Memory B cell (primary cell): ENCODE measurements around the gene BICD1.
"Not testable (repeated sequence)": the region's sequence is repeated elsewhere in the genome, so short reads cannot be mapped to it uniquely, and the experiment has no call there.

Experiments
- ATAC-seq: fragments of 150-1000 bp; cut with Tn5 transposase; 2 replicates; pipeline ENCODE4 v1.10.0; 2021; ENCODE audit warnings: low read depth, mild to moderate bottlenecking, moderate library complexity
- DNase-seq, 2 donors: peaks; one replicate each; pipeline ENCODE4 v3.0.0; 2022; ENCODE audit warnings: low spot score in 2 of 2
- H3K27ac Mint-ChIP-seq: one replicate; pipeline ENCODE4 v1.8.0; 2022; ENCODE audit warnings: mild to moderate bottlenecking, moderate library complexity, mixed read lengths
- H3K27me3 Mint-ChIP-seq: one replicate; pipeline ENCODE4 v1.8.0; 2022; ENCODE audit warnings: mixed read lengths
- H3K36me3 Mint-ChIP-seq: one replicate; pipeline ENCODE4 v1.8.0; 2022; ENCODE audit warnings: mild to moderate bottlenecking, mixed read lengths
- H3K4me1 Mint-ChIP-seq: one replicate; pipeline ENCODE4 v1.8.0; 2022; ENCODE audit warnings: mixed read lengths
- H3K4me3 Mint-ChIP-seq: one replicate; pipeline ENCODE4 v1.8.0; 2022; ENCODE audit warnings: mild to moderate bottlenecking, moderate library complexity, mixed read lengths
- H3K9me3 Mint-ChIP-seq: one replicate; pipeline ENCODE4 v1.8.0; 2022; ENCODE audit warnings: mixed read lengths

Gene BICD1

GRCh38 chr12:32087306-32087705 lies 19.3 kb upstream of the BICD1 start:
- H3K4me3 Mint-ChIP-seq, result no peak overlapping the region
- ATAC-seq (no peak), DNase-seq (no peak)
- no peak overlapping the region for H3K27ac Mint-ChIP-seq
- no peaks in the 10 kb centered on the region for H3K9me3 Mint-ChIP-seq
- no peaks in the 10 kb centered on the region for H3K27me3 Mint-ChIP-seq
- no peaks in the 10 kb centered on the region for H3K4me1 Mint-ChIP-seq
- no peaks in the 10 kb centered on the region for H3K36me3 Mint-ChIP-seq

- no peak overlapping the region for H3K27ac Mint-ChIP-seq
- DNase-seq (no peak), ATAC-seq (no peak)
- H3K9me3 Mint-ChIP-seq, result no peaks in the 10 kb centered on the region
- H3K36me3 Mint-ChIP-seq, result no peaks in the 10 kb centered on the region
- no peak overlapping the region for H3K4me3 Mint-ChIP-seq
- no peaks in the 10 kb centered on the region for H3K27me3 Mint-ChIP-seq
- no peaks in the 10 kb centered on the region for H3K4me1 Mint-ChIP-seq
These were observed 17.5 kb upstream of the BICD1 start for GRCh38 chr12:32089156-32089555.

GRCh38 chr12:32089586-32089985 lies 17.1 kb upstream of the BICD1 start:
- DNase-seq (no peak), ATAC-seq (no peak)
- H3K4me3 Mint-ChIP-seq, result no peak overlapping the region

GRCh38 chr12:32091696-32092095 lies 15.0 kb upstream of the BICD1 start:
- H3K9me3 Mint-ChIP-seq, result no peaks in the 10 kb centered on the region
- H3K27ac Mint-ChIP-seq, result no peak overlapping the region
- no peak for DNase-seq
- no peaks in the 10 kb centered on the region for H3K27me3 Mint-ChIP-seq
- H3K36me3 Mint-ChIP-seq, result no peaks in the 10 kb centered on the region
- no peak overlapping the region for H3K4me3 Mint-ChIP-seq
- no peaks in the 10 kb centered on the region for H3K4me1 Mint-ChIP-seq
- ATAC-seq, result no peak

More at GRCh38 chr12:32089586-32089985, 17.1 kb upstream of the BICD1 start:
- H3K27me3 Mint-ChIP-seq, result no peaks in the 10 kb centered on the region
- H3K9me3 Mint-ChIP-seq, result no peaks in the 10 kb centered on the region
- no peaks in the 10 kb centered on the region for H3K36me3 Mint-ChIP-seq
- H3K4me1 Mint-ChIP-seq, result no peaks in the 10 kb centered on the region
- H3K27ac Mint-ChIP-seq, result no peak overlapping the region

GRCh38 chr12:32098112-32098511 lies 8.5 kb upstream of the BICD1 start:
- ATAC-seq (no peak), DNase-seq (no peak)
- H3K4me1 Mint-ChIP-seq, result no peaks in the 10 kb centered on the region
- no peaks in the 10 kb centered on the region for H3K36me3 Mint-ChIP-seq
- no peaks in the 10 kb centered on the region for H3K27me3 Mint-ChIP-seq
- no peak overlapping the region for H3K4me3 Mint-ChIP-seq
- H3K9me3 Mint-ChIP-seq, result no peaks in the 10 kb centered on the region
- no peak overlapping the region for H3K27ac Mint-ChIP-seq

- not testable (repeated sequence) for DNase-seq, ATAC-seq, H3K27ac Mint-ChIP-seq, H3K9me3 Mint-ChIP-seq, H3K27me3 Mint-ChIP-seq, H3K36me3 Mint-ChIP-seq, H3K4me3 Mint-ChIP-seq, H3K4me1 Mint-ChIP-seq
These were observed 7.4 kb upstream of the BICD1 start for GRCh38 chr12:32099275-32099674.

- H3K4me1 Mint-ChIP-seq, result no peaks in the 10 kb centered on the region
- H3K27me3 Mint-ChIP-seq, result no peaks in the 10 kb centered on the region
- no peak overlapping the region for H3K4me3 Mint-ChIP-seq
- no peak for DNase-seq
- H3K9me3 Mint-ChIP-seq, result no peaks in the 10 kb centered on the region
- no peak for ATAC-seq
- no peaks in the 10 kb centered on the region for H3K36me3 Mint-ChIP-seq
- no peak overlapping the region for H3K27ac Mint-ChIP-seq
These were observed 6.3 kb upstream of the BICD1 start for GRCh38 chr12:32100361-32100760.

- H3K4me3 Mint-ChIP-seq, result no peak overlapping the region
- H3K4me1 Mint-ChIP-seq, result peaks cover 3% of the 10 kb centered on the region
- DNase-seq, result no peak
- no peaks in the 10 kb centered on the region for H3K27me3 Mint-ChIP-seq
- no peaks in the 10 kb centered on the region for H3K36me3 Mint-ChIP-seq
- H3K27ac Mint-ChIP-seq, result no peak overlapping the region
- no peak for ATAC-seq
- H3K9me3 Mint-ChIP-seq, result no peaks in the 10 kb centered on the region
These were observed 5.8 kb upstream of the BICD1 start for GRCh38 chr12:32100888-32101287.

- Mint-ChIP-seq H3K4me3 (no peak overlapping the region), H3K4me1 (peaks cover 8% of the 10 kb centered on the region), H3K27ac (no peak overlapping the region), H3K27me3 (no peaks in the 10 kb centered on the region), H3K36me3 (peaks cover 1% of the 10 kb centered on the region), H3K9me3 (no peaks in the 10 kb centered on the region)
- DNase-seq (no peak), ATAC-seq (no peak)
These were observed 4.4 kb upstream of the BICD1 start for GRCh38 chr12:32102234-32102633.

- Mint-ChIP-seq H3K36me3 (peaks cover 1% of the 10 kb centered on the region), H3K4me3 (peak overlapping the region; percentile 16), H3K4me1 (peaks cover 24% of the 10 kb centered on the region), H3K27me3 (no peaks in the 10 kb centered on the region), H3K27ac (no peak overlapping the region), H3K9me3 (no peaks in the 10 kb centered on the region)
- ATAC-seq (no peak), DNase-seq (no peak)
These were observed 1.9 kb upstream of the BICD1 start for GRCh38 chr12:32104572-32105355.

- Mint-ChIP-seq H3K27ac (peak overlapping the region; percentile 73), H3K4me3 (peak overlapping the region; percentile 86), H3K27me3 (no peaks in the 10 kb centered on the region), H3K9me3 (no peaks in the 10 kb centered on the region), H3K4me1 (peaks cover 28% of the 10 kb centered on the region), H3K36me3 (peaks cover 1% of the 10 kb centered on the region)
- DNase-seq (peak in 1 of 2 donors; percentile 5), ATAC-seq (no peak)
These were observed 596 bp upstream of the BICD1 start for GRCh38 chr12:32105986-32106516.

- H3K27me3 Mint-ChIP-seq, result no peaks in the 10 kb centered on the region
- ATAC-seq (peak; percentile 5), DNase-seq (peak in 1 of 2 donors; percentile 13)
- H3K9me3 Mint-ChIP-seq, result no peaks in the 10 kb centered on the region
- peaks cover 9% of the 10 kb centered on the region for H3K36me3 Mint-ChIP-seq
- H3K27ac Mint-ChIP-seq, result peak overlapping the region; percentile 95
- peak overlapping the region; percentile 86 for H3K4me3 Mint-ChIP-seq
- peaks cover 28% of the 10 kb centered on the region for H3K4me1 Mint-ChIP-seq
These were observed 966 bp downstream of the BICD1 start for GRCh38 chr12:32107359-32108267.

- DNase-seq (no peak), ATAC-seq (peak; percentile 28)
- Mint-ChIP-seq H3K9me3 (no peaks in the 10 kb centered on the region), H3K4me1 (peaks cover 32% of the 10 kb centered on the region), H3K4me3 (peak overlapping the region; percentile 69), H3K27ac (peak overlapping the region; percentile 12), H3K36me3 (peaks cover 12% of the 10 kb centered on the region), H3K27me3 (no peaks in the 10 kb centered on the region)
These were observed 2.1 kb downstream of the BICD1 start for GRCh38 chr12:32108787-32109186.

GRCh38 chr12:32110417-32110816 lies 3.8 kb downstream of the BICD1 start:
- peaks cover 14% of the 10 kb centered on the region for H3K36me3 Mint-ChIP-seq
- H3K27ac Mint-ChIP-seq, result no peak overlapping the region
- no peaks in the 10 kb centered on the region for H3K9me3 Mint-ChIP-seq
- no peak for DNase-seq
- no peaks in the 10 kb centered on the region for H3K27me3 Mint-ChIP-seq
- no peak for ATAC-seq
- H3K4me3 Mint-ChIP-seq, result no peak overlapping the region
- H3K4me1 Mint-ChIP-seq, result peaks cover 36% of the 10 kb centered on the region
